Stimulated activated CD4-positive, alpha-beta T cell treated with anti-CD3 and anti-CD28 coated beads, TNF-alpha, amount 100 ng/mL, for 1 hour (primary cell): ENCODE measurements around the gene PRRC2B.
"Not testable (repeated sequence)": the region's sequence is repeated elsewhere in the genome, so short reads cannot be mapped to it uniquely, and the experiment has no call there.

Experiments
- DNase-seq, 3 donors: peaks; one replicate each; pipeline ENCODE4 v3.0.0-alpha.2; 2020; ENCODE audit warnings: low read depth in 3 of 3, low spot score in 1 of 3

Gene PRRC2B

DNA sequence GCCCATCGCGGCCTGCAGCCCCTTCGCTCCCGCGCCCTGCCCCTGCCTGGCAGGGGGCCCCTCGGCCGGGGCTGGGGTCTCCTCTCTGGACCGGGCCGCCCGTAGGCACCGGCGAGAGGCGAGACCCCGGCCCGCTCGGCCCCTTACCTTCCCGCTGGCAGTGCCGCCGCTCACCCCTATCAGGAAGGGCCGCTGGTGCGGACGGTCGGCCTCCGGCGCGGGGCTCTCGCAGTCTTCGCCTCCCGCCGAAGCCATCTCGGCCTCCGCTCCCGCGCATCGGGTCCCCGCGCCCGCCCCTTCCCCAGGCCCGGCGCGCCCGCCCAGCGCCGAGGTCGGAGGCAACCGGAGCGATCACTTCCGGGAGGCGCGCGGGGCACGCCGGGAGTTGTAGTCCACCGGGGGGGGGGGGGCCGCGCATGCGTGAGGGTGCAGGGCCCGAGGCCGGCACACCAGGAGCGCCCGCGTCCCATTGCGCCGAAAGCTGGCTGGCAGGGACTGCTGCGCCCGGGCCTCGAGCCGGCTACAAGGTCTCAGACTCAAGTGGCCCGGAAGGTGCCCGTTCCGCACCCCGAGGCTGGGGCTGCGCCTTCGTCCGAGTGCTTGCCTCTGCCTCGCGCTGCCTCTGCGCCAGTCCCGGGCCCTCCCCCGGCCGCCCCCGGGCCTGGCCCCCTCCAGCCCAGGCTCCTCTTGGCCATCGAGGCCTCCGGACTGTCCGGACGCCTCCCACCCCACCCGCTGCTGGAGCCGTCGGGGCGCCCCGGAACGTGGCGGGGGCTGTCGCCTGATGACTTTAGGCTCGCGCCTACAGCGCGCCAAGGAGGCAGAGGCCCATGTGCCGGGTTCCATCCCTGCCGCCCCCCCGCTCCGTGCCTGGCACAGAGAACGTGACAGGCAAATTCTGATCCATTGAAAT is 137.3 kb downstream of the PRRC2B start, which contains the start of gene UCK1:
Gene UCK1, minus strand, starts transcription at position 344 of the 913 bp plus-strand sequence. Its CDS starts 89 bp downstream, at position 255.
- DNase-seq: peak; percentile 47 to 57 (median 52)

DNA sequence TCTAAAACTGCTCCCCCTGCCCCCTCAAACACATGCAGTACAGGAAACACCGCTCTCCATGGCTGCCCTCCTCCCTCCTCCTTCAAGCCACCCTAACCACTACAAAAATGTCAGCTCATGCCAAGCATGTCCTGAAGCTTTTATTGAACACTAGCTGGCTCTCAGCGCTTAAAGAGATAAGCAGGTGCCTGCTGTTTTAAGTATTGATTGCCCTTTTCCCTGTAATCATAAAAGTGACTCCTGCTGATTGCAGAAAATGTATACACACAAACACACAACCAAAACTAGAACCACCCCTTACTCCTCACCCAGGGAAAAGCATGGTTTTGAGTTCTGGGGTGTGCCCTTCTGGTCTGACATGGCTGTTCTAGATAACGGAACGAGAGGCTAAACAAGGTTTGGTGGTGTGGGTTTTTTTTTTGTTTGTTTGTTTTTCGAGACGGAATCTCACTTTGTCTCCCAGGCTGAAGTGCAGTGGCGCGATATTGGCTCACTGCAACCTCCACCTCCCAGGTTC is 140.9 kb downstream of the PRRC2B start:
- no peak for DNase-seq

DNA sequence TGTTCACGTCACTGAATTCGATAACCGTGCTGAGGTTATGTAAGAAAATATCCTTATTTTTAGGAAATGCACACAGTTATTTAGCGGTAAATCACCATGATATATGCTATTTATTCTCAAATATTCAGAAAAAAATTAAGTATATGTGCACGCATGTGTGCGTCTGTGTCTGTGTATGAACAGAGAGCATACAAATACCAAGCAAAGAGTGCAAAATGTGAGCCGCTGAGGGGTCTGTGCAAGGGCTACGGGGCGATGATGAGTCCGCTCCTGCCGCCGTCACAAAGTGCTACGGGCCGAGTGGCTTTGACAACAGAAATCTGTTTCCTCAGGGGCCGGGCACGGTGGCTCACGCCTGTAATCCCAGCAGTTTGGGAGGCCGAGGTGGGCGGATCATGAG is 144.1 kb downstream of the PRRC2B start:
- DNase-seq: no peak

GRCh38 chr9:131539223-131539923 is 145.5 kb downstream of the PRRC2B start:
- DNase-seq: no peak

GRCh38 chr9:131543141-131543540 is 149.3 kb downstream of the PRRC2B start:
- no peak for DNase-seq

- DNase-seq: no peak
These were observed 151.3 kb downstream of the PRRC2B start, which contains the start of gene PRRT1B for GRCh38 chr9:131545003-131545785. Gene PRRT1B, plus strand, starts transcription at chr9:131545523. Its CDS starts 93 bp downstream, at chr9:131545616.

GRCh38 chr9:131545786-131546335 is 152.0 kb downstream of the PRRC2B start:
- no peak for DNase-seq

DNA sequence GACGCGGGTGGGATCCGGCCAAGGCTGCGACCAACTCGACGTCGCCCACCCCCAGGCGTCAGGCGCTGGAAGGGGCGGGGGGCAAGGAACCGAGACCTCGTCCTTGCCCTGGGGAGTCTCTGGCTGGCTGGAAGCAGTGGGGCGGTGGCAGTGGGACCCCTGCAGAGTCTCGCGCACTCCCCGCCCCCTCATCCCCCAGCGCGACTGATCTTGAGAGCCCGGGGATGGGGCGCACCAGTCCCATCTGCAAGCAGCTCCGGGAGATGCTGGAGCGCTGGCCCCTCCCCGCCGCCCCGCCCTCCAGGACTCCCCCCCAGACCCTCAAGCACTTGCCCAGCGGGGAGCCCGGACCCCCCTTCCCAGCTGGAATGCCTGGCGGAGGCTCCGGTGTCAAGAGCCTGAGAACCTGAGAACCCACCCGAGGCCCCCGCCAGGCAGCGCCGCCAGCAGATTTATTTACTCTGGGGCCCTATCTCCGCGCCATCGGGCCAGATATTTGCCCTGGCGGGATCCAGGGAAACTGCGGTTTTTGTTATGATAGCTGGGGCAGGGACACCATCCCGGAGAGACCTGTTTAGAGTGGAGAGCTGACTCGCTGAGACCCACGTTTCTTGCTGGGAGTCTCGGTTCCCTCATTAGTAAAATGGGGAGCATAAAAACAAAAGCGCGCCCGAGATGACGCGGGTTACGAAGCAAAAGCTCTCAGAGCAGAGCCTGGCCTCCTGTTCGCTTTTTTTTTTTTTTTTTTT is 152.6 kb downstream of the PRRC2B start:
- DNase-seq: no peak

DNA sequence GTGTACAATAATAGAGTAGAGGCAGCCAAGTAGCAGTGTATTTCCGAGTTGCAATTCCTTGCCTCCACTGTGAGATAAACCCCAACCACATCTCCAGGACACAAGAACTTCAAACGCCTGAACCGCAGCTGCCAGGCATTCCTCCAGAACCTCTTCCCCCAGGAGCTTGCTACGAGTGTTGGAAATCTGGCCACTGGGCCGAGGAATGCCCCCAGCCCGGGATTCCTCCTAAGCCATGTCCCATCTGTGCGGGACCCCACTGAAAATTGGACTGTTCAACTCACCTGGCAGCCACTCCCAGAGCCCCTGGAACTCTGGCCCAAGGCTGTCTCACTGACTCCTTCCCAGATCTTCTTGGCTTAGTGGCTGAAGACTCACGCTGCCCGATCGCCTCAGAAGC is 155.3 kb downstream of the PRRC2B start:
- DNase-seq: not testable (repeated sequence)
